GM12872 (cell line): Measurements from ENCODE around the gene COL19A1.

Experiments used
- CTCF ChIP-seq: IDR thresholded peaks from 3 replicates; pipeline ENCODE4 v1.5.1; 2011; ENCODE audit warnings: low read depth, mild to moderate bottlenecking, low read length, moderate library complexity; ENCODE audit not compliant: insufficient read depth

COL19A1 gene

GRCh38 chr6:69846770-69847491 is 19.4 kb upstream of the COL19A1 start:
- TF ChIP-seq CTCF, result no peak

- no peak for TF ChIP-seq CTCF
These were observed 18.9 kb upstream of the COL19A1 start for GRCh38 chr6:69847492-69847788.

GRCh38 chr6:69848552-69848951 is 17.8 kb upstream of the COL19A1 start:
- no peak for TF ChIP-seq CTCF

- TF ChIP-seq CTCF, result no peak
These were observed 13.7 kb upstream of the COL19A1 start for GRCh38 chr6:69852706-69853105.

- TF ChIP-seq CTCF, result no peak
These were observed 4.4 kb upstream of the COL19A1 start for GRCh38 chr6:69861986-69862385.

GRCh38 chr6:69863766-69864165 is 2.6 kb upstream of the COL19A1 start:
- TF ChIP-seq CTCF, result no peak

- no peak for TF ChIP-seq CTCF
These were observed 1.2 kb upstream of the COL19A1 start for GRCh38 chr6:69865126-69865525.
